Sigmoid colon (tissue), 7 donors: ENCODE data around the gene ZCCHC7. TPM values are rescaled to one million over a fixed set of nuclear protein-coding genes. Genes with fewer than 3 reads are reported as not detected.

Experiments used
- DNase-seq: peaks from one replicate; pipeline ENCODE4 v3.0.0-alpha.2; 2019
- H3K27ac ChIP-seq, 4 donors: fragments of 200-600 bp; sonication (generic); one replicate each; pipeline ENCODE4 v1.5.1; 2016 to 2019; ENCODE audit warnings: mild to moderate bottlenecking in 1 of 4
- H3K27me3 ChIP-seq, 3 donors: fragments of 200-600 bp; sonication (generic); one replicate each; pipeline ENCODE4 v1.5.1; 2019; ENCODE audit warnings: mild to moderate bottlenecking in 1 of 3
- H3K36me3 ChIP-seq, 4 donors: fragments of 200-600 bp; sonication (generic); one replicate each; pipeline ENCODE4 v1.5.1; 2016 to 2019
- H3K4me1 ChIP-seq, 4 donors: fragments of 200-600 bp; sonication (generic); one replicate each; pipeline ENCODE4 v1.5.1; 2017 to 2019
- H3K4me3 ChIP-seq, 4 donors: fragments of 200-600 bp; sonication (generic); one replicate each; pipeline ENCODE4 v1.5.1; 2017 to 2019; ENCODE audit warnings: mild to moderate bottlenecking in 2 of 4, moderate library complexity in 1 of 4
- H3K9me3 ChIP-seq, 4 donors: fragments of 200-600 bp in 3 of 4; sonication (generic) in 3 of 4; one replicate each; pipeline versions ENCODE4 v1.5.1 to v1.6.1; 2013 to 2019
- EP300 ChIP-seq, 4 donors: sonication (generic); formaldehyde crosslinking; IDR thresholded peaks; one replicate each; pipeline ENCODE4 v1.6.1; 2017; ENCODE audit warnings: antibody characterized with exemption in 4 of 4
- POLR2A ChIP-seq, 2 donors: fragments of 450-650 bp; IDR thresholded peaks; one replicate each; pipeline ENCODE4 v1.6.1; 2016; ENCODE audit warnings: antibody characterized with exemption in 2 of 2, mild to moderate bottlenecking in 2 of 2, moderate library complexity in 2 of 2
- POLR2AphosphoS5 ChIP-seq, 4 donors: sonication (generic); formaldehyde crosslinking; IDR thresholded peaks; one replicate each; pipeline ENCODE4 v1.6.1; 2017; ENCODE audit warnings: antibody characterized with exemption in 4 of 4
- WGBS, 2 donors: extraction: QIAGEN DNeasy Blood & Tissue Kit; methylation state at CpG; one replicate each; pipeline ENCODE4 v1.1.7; 2013; 5-methylcytosine and 5-hydroxymethylcytosine counted together
- intact Hi-C: fragments of 100-400 bp; cut with DNase I; formaldehyde crosslinking; loops from one replicate; pipeline ENCODE4 v1.15.1; 2023
- polyA plus RNA-seq, 3 donors: library from polyadenylated mRNA; stranded (reverse); fragments of 200-250 nt; gene quantifications; one replicate each; pipeline ENCODE4 v1.2.3, GENCODE V29; 2013
- total RNA-seq, 4 donors: library from RNA; depleted of rRNA; stranded (reverse); fragments of >200 nt; gene quantifications; one replicate each; pipeline ENCODE4 v1.1.0, GENCODE V29; 2016
- TF ChIP-seq, protein P1 (sequence below), 4 experiments: fragments of 450-650 bp in 3 of 4; fragments of 200-600 bp in 1 of 4; IDR thresholded peaks; one replicate each; pipeline ENCODE4 v1.5.1; 2016 to 2019; ENCODE audit warnings: antibody characterized with exemption in 4 of 4, mild to moderate bottlenecking in 3 of 4, moderate library complexity in 2 of 4
- donor health status: healthy with polysubstance abuse.
- donor health status: Bipolar disorder and iron deficiency.
- donor health status: healthy.

Gene ZCCHC7
- total and polyA plus RNA-seq, 7 donors: 5.8 to 24.6 (median 19.1) TPM

DNA sequence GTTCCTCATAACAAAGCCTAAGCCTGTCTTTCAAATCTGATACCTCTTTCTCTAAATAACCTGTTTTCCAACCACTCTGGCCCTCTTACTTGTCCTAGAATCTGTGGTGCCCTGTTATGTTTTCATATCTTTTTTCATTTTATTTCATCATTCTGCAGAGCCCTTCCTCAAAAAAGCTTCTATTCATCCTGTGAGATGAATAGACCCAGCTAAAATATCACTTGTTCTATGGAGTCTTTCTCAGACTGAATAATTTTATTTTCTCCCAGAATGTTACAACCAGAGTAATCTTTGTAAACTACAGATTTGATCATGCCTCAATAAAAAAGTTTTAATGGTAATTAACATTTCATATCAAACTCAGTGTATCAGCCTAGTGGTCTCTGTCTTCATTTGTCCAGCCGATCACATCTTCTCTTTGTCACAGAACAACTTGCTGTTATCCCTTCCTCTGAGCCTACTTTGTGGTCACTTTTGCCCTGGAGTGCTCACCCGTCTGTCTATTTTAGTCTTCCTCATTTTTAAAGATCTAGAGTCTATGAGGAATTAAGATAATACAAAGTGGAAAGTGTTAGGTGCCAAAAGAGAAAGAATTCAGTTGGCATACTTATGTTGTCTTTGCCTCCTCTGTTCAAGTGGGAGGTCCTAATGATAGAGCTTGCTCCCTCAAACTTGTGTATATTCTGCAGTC is 77.8 kb downstream of the ZCCHC7 start:
- no peak for TF ChIP-seq EP300 (IDR thresholded peaks at IDR 0.05)
- TF ChIP-seq, protein P1, sequence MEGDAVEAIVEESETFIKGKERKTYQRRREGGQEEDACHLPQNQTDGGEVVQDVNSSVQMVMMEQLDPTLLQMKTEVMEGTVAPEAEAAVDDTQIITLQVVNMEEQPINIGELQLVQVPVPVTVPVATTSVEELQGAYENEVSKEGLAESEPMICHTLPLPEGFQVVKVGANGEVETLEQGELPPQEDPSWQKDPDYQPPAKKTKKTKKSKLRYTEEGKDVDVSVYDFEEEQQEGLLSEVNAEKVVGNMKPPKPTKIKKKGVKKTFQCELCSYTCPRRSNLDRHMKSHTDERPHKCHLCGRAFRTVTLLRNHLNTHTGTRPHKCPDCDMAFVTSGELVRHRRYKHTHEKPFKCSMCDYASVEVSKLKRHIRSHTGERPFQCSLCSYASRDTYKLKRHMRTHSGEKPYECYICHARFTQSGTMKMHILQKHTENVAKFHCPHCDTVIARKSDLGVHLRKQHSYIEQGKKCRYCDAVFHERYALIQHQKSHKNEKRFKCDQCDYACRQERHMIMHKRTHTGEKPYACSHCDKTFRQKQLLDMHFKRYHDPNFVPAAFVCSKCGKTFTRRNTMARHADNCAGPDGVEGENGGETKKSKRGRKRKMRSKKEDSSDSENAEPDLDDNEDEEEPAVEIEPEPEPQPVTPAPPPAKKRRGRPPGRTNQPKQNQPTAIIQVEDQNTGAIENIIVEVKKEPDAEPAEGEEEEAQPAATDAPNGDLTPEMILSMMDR (IDR thresholded peaks at IDR 0.05): no peak
- TF ChIP-seq POLR2AphosphoS5 (IDR thresholded peaks at IDR 0.05): no peak
- no peaks in the 10 kb centered on the region for H3K36me3 ChIP-seq
- no peaks in the 10 kb centered on the region for H3K27me3 ChIP-seq
- DNase-seq: no peak
- H3K4me3 ChIP-seq: no peak overlapping the region
- 61 to 91% methylated on average over 2 of the region's 2 CpGs for WGBS, 2 donors
- no peaks in the 10 kb centered on the region for H3K9me3 ChIP-seq
- peaks cover 0 to 20% (median 13%) of the 10 kb centered on the region in 4 donors for H3K4me1 ChIP-seq
- intact Hi-C loops: no loop called here
- H3K27ac ChIP-seq: no peak overlapping the region

DNA sequence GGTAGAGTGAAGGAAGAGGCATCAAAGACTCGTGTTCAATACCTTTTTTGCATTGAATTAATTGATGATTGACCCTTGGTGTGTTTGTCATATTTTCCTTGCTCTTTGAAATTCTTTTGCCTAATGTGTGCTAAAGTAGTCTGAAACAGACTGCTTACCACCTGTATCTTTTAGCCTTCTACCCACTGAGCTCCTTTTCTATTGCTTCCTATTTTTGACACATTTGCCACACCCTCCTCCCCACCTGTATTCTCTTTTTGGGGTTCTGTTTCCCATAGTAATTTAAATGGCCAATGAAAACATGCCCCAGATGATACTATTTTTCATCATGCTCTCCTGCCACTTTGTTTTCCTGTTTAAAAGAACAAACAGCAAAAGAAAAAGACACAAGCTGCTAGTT is 78.5 kb downstream of the ZCCHC7 start:
- peaks cover 0 to 4% (median 0%) of the 10 kb centered on the region in 4 donors for H3K36me3 ChIP-seq

DNA sequence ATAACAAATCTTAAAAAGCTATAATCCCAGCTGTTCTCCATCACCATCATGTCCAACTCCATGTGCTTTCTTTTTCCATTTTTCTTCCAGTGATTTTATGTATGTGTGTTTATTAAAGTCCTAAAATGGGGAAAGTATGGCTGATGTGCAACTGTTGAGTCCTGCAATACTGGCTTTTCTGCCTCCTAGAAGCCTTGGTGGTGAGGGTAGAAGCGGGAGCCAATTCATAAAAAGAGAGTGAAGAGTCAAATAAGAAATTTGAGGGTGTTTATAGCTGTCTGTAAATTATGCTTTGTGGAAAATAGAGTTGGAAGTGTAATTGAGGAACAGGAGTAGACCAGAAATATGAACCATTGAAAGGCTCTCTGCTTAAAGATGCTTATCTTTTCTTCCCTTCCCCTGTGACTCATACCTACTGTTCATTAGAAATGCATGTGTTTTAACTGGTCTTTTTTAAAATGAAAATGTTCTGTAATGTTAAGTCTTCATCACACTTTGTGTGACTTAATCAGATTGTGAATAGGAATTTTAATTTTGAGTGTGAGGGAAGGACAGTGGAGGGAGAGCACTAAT is 80.1 kb downstream of the ZCCHC7 start:
- H3K27ac ChIP-seq: no peak overlapping the region
- no peak for DNase-seq
- intact Hi-C loops: no loop called here
- no peaks in the 10 kb centered on the region for H3K27me3 ChIP-seq
- 81 to 91% methylated on average over 1 of the region's 1 CpG for WGBS, 2 donors
- TF ChIP-seq POLR2A (IDR thresholded peaks at IDR 0.05) (no peak), POLR2AphosphoS5 (IDR thresholded peaks at IDR 0.05) (no peak), EP300 (IDR thresholded peaks at IDR 0.05) (no peak)
- TF ChIP-seq, protein P1 (IDR thresholded peaks at IDR 0.05): no peak
- peaks cover 0 to 7% (median 0%) of the 10 kb centered on the region in 4 donors for H3K36me3 ChIP-seq
- H3K9me3 ChIP-seq: no peaks in the 10 kb centered on the region
- no peak overlapping the region for H3K4me3 ChIP-seq
- H3K4me1 ChIP-seq: peaks cover 0 to 20% (median 13%) of the 10 kb centered on the region in 4 donors

More for the DNA sequence above, 78.5 kb downstream of the ZCCHC7 start:
- Histone ChIP-seq H3K9me3 (no peaks in the 10 kb centered on the region), H3K27me3 (no peaks in the 10 kb centered on the region), H3K4me1 (peaks cover 0 to 20% (median 13%) of the 10 kb centered on the region in 4 donors), H3K4me3 (no peak overlapping the region), H3K27ac (no peak overlapping the region)
- 73 to 75% methylated on average over 1 of the region's 1 CpG for WGBS, 2 donors
- no peak for DNase-seq
- TF ChIP-seq EP300 (IDR thresholded peaks at IDR 0.05) (no peak), POLR2A (IDR thresholded peaks at IDR 0.05) (no peak), POLR2AphosphoS5 (IDR thresholded peaks at IDR 0.05) (no peak)
- TF ChIP-seq, protein P1 (IDR thresholded peaks at IDR 0.05): no peak
- intact Hi-C loops: no loop called here

DNA sequence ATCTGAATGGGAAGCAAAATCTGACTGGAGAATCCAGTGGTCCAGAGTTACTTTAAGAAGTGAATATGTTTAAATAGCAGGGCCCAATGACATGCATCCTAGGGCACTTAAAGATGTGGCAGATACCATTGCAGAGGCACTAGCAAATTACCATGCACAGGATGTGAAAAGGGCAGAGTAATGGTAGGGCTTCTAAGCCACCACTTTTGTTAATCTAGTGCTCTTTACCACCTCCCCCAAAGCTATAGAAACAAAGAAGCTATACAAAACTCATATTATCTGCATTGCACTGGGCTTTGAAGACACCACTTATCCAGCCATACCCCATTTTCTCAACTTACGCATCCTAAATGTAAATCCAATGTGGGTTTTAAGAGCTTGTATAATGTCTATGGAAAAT is 81.2 kb downstream of the ZCCHC7 start:
- no peak for TF ChIP-seq EP300 (IDR thresholded peaks at IDR 0.05)
- TF ChIP-seq POLR2AphosphoS5 (IDR thresholded peaks at IDR 0.05): no peak
- TF ChIP-seq, protein P1 (IDR thresholded peaks at IDR 0.05): no peak
- TF ChIP-seq POLR2A (IDR thresholded peaks at IDR 0.05): no peak
- WGBS, 2 donors: 95 to 99% methylated on average over 1 of the region's 1 CpG
- peaks cover 0 to 7% (median 2%) of the 10 kb centered on the region in 4 donors for H3K36me3 ChIP-seq
- H3K27me3 ChIP-seq: no peaks in the 10 kb centered on the region
- H3K9me3 ChIP-seq: no peaks in the 10 kb centered on the region
- H3K4me3 ChIP-seq: no peak overlapping the region
- intact Hi-C loops: no loop called here
- H3K27ac ChIP-seq: no peak overlapping the region
- peaks cover 0 to 20% (median 12%) of the 10 kb centered on the region in 4 donors for H3K4me1 ChIP-seq
- DNase-seq: no peak
